Measurements from ENCODE around the gene ASZ1.
"Not testable (repeated sequence)": the region's sequence is repeated elsewhere in the genome, so short reads cannot be mapped to it uniquely, and the experiment has no call there.

The ASZ1 gene

GRCh38 chr7:117427258-117427701, at the start of gene ASZ1:
TSS of gene ASZ1 (minus strand) at chr7:117427493. CDS start at chr7:117427460, 33 bp downstream.
- DNase-seq (ENCODE audit: low spot score), result no peak

GRCh38 chr7:117476557-117477215, 49.4 kb upstream of the ASZ1 start:
- no peak for DNase-seq (ENCODE audit: low spot score)

GRCh38 chr7:117472335-117472734, 45.0 kb upstream of the ASZ1 start:
- no peak for DNase-seq (ENCODE audit: low spot score)

- DNase-seq (ENCODE audit: low spot score), result no peak
Measured at GRCh38 chr7:117470777-117471176, 43.5 kb upstream of the ASZ1 start.

GRCh38 chr7:117468174-117468573, 40.9 kb upstream of the ASZ1 start:
- no peak for DNase-seq (ENCODE audit: low spot score)

GRCh38 chr7:117460815-117461214, 33.5 kb upstream of the ASZ1 start:
- not testable (repeated sequence) for DNase-seq (ENCODE audit: low spot score)

GRCh38 chr7:117459735-117460134, 32.4 kb upstream of the ASZ1 start:
- no peak for DNase-seq (ENCODE audit: low spot score)

- DNase-seq (ENCODE audit: low spot score), result no peak
Measured at GRCh38 chr7:117458977-117459583, 31.8 kb upstream of the ASZ1 start.

- DNase-seq (ENCODE audit: low spot score), result no peak
Measured at GRCh38 chr7:117448655-117449054, 21.4 kb upstream of the ASZ1 start.

GRCh38 chr7:117446220-117446815, 19.0 kb upstream of the ASZ1 start:
- DNase-seq (ENCODE audit: low spot score), result no peak

- no peak for DNase-seq (ENCODE audit: low spot score)
Measured at GRCh38 chr7:117445206-117445605, 17.9 kb upstream of the ASZ1 start.

- DNase-seq (ENCODE audit: low spot score), result no peak
Measured at GRCh38 chr7:117444646-117445045, 17.4 kb upstream of the ASZ1 start.

GRCh38 chr7:117435475-117436043, 8.3 kb upstream of the ASZ1 start:
- DNase-seq (ENCODE audit: low spot score), result no peak

GRCh38 chr7:117424090-117424829, 3.0 kb downstream of the ASZ1 start:
- DNase-seq (ENCODE audit: low spot score), result no peak

- not testable (repeated sequence) for DNase-seq (ENCODE audit: low spot score)
Measured at GRCh38 chr7:117414591-117414990, 12.7 kb downstream of the ASZ1 start.

- no peak for DNase-seq (ENCODE audit: low spot score)
Measured at GRCh38 chr7:117412946-117413559, 14.2 kb downstream of the ASZ1 start.

- no peak for DNase-seq (ENCODE audit: low spot score)
Measured at GRCh38 chr7:117412390-117412789, 14.9 kb downstream of the ASZ1 start.

GRCh38 chr7:117411539-117411938, 15.8 kb downstream of the ASZ1 start:
- no peak for DNase-seq (ENCODE audit: low spot score)

GRCh38 chr7:117408831-117409230, 18.5 kb downstream of the ASZ1 start:
- no peak for DNase-seq (ENCODE audit: low spot score)

GRCh38 chr7:117405519-117405918, 21.8 kb downstream of the ASZ1 start:
- no peak for DNase-seq (ENCODE audit: low spot score)

- no peak for DNase-seq (ENCODE audit: low spot score)
Measured at GRCh38 chr7:117403737-117404136, 23.6 kb downstream of the ASZ1 start.

- no peak for DNase-seq (ENCODE audit: low spot score)
Measured at GRCh38 chr7:117402109-117402508, 25.2 kb downstream of the ASZ1 start.
